Measurements from ENCODE around the gene MMP21. TPM values are rescaled to one million over a fixed set of nuclear protein-coding genes. Genes with fewer than 3 reads are reported as not detected.

MMP21 gene
- polyA plus RNA-seq, 4 donors, result 0.24 to 0.49 (median 0.36) TPM

DNA sequence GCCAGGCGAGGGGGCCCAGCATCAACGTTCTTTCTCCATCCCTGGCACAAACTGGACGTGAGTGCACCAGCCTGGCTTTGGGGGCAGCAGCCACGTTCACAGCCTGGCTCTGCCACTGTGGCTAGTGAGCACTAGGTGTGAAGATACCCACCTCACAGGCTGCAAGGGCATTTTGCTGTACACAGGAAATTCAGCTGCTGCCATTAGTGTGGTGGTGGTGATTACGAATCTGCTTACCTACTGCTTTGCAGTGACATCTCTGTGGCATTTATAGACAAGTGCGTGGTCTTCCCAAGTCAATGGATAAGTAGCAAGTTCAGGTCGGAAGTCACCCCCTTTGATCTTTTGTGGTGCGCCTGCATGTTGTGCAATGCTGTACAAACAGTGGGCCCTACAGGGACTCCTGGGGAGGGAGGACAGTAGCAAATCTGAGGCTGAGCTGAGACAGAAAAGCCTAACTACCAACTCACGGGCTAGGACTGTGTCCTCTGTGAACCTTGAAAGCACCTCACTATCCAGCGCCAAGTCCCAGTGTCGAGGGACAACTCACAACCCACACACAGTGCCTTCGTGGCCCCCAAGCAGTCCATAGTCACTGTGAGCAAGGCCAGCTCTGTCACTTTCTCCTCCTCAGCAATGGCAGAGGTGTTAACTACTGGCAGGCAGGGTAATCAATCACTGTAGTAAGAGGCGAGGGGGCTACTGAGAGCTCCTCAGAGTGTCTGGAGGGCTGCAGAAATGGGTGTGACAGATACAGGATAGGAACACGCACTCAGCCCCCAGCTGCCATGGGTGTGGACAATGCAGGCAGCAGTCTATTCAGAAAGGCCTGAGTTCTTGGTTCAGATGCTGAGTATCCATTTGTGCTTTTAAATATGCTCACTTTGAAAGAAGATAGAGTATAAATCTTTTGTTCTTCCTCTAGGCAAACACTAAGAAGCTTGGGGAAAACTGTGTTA lies 17.0 kb upstream of the MMP21 start:
- no peak for DNase-seq (ENCODE audit: low read depth in 4 of 4, low spot score in 3 of 4)

DNA sequence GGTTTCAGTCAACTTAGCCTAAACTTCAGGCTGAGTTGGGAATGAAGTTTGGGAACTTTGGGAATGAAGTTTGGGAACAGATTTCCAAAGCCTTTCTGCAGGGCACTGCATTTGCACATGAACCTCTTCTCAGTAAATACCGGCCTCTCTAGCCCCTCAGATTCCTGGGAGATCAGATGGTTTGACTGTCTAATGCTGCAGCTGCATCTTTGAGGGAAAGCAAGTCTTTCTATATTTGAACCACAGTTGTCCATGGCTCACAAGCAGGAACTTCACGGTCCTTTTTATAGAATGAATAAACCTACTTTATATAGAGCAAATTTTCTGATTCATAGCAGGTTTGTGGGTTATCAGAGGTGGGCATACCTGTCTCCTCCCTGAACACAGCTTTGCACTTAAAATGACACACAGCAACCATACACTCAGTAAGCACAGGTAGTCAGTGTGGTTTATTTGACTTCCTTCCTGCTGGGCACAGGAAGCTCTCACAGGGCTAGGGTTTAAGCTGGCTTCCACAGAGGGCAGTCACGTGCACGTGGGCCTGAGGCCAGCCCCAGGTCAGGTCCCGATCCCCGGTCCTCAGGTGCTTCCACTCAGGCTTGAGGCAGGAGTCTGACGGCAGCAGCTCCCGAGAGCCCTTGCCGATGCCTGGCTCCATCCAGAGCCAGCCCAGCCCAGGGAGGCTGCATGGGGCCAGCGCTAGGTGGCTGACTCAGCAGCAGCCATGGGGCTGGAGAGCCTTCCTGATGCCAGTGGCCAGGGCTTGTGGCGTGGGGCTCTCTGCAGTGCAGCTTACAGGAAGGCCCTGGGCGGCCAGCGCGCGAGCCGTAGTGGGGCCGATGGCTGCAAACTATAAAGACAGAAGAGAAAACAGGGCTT lies 12.8 kb upstream of the MMP21 start:
- no peak for DNase-seq (ENCODE audit: low read depth in 4 of 4, low spot score in 3 of 4)

GRCh38 chr10:125785791-125786190 lies 10.2 kb upstream of the MMP21 start:
- no peak for DNase-seq (ENCODE audit: low read depth in 4 of 4, low spot score in 3 of 4)

DNA sequence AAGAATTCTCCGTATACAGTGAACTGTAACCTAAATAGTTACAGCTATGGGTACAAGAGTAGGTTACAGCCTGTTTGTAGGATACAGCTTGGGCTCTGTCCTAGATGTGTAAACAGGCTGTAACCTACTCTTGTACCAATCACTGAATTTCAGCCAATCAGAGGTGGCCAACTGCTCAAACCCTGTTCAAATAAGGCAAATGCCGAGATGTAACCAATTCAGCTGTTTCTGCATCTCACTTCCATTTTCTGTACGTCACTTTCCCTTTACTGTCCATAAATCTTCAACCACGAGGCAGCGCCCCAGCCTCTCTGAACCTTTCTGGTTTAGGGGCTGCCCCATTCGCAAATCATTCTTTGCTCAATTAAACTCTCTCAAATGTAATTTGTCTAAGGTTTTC lies 8.3 kb upstream of the MMP21 start:
- DNase-seq (ENCODE audit: low read depth in 4 of 4, low spot score in 3 of 4), result no peak

GRCh38 chr10:125783408-125783807 lies 7.8 kb upstream of the MMP21 start:
- DNase-seq (ENCODE audit: low read depth in 4 of 4, low spot score in 3 of 4), result no peak

GRCh38 chr10:125782616-125783015 lies 7.0 kb upstream of the MMP21 start:
- DNase-seq (ENCODE audit: low read depth in 4 of 4, low spot score in 3 of 4), result no peak

DNA sequence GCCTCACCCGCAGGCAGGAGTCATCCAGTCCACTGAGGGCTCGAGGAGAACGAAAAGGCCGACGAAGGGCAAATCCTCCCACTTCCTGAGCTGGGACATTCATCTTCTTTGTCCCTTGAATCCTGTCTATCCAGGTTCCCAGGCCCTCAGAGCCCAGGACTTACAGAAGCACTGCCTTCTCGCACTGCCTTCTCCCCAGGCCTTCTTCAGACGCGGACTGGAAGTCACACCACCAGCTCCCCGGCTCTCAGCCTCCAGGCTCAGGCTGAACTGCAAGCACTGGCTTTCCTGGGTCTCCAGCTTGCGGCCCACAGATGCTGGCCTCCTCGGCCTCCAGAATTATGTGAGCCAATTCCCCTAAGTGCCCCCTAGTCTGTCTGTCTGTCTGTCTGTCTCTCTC lies 6.4 kb upstream of the MMP21 start:
- no peak for DNase-seq (ENCODE audit: low read depth in 4 of 4, low spot score in 3 of 4)

DNA sequence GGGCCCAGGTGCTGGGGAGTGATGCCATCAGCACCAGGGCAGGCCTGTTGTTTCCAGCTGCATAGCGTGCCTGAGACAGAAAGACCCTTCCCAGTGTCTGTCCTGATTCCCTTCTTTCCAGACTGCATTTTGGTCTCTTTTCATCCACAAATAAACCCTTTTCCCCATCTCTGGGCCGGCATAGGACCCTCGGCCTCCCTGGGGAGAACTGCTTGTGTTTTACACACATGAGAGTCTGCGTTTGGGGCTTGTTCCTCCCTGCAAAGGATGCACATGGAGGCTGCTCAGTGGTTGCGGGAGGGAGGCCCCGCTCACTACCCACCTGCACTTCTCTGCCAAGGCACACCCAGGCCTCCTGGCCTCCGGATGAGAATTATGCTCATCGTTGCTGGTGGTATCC lies 5.8 kb upstream of the MMP21 start:
- DNase-seq (ENCODE audit: low read depth in 4 of 4, low spot score in 3 of 4), result no peak

DNA sequence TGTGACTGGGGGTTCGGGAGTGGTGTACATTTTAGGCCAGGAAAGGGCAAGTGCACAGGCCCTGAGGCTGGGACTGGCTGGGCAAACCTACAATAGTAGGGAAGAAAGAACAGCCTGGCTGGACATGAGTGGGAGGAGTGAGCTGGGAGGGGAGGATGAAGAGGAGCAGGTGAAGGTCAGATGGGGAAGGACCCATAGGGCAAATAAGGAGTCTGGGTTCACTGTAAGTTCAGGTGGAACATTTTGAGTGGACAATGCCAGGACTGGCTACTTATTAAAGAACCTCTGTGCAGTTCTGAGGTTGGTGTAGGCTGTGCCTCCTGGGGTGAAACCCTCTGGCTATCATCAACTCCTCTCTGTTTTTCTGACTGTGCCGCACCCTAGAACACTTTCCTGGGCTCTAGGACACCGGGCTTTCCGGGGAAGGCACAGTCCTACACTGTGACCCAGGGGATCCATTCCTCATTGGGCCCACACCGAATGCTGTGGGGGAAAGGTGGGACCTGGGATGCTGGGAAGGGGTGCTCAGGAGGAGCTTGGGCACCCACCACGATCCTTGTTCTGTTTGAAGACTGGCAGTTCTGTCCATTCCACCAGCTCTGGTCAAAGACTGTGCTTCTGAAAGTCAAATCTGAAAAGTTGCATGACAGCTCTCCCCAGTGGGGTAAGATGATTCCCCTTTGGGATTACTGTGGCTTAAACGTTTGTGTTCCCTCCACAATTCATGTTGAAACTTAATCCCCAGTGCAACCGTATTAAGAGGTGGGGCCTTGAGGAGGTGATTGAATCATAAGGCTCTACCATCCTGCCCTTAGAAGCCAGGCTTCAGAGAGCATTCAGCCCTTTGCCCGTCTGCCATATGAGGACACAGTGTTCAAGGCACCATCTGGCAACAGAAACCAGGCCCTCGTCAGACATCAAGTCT lies 4.0 kb upstream of the MMP21 start:
- no peak for DNase-seq (ENCODE audit: low read depth in 4 of 4, low spot score in 3 of 4)

DNA sequence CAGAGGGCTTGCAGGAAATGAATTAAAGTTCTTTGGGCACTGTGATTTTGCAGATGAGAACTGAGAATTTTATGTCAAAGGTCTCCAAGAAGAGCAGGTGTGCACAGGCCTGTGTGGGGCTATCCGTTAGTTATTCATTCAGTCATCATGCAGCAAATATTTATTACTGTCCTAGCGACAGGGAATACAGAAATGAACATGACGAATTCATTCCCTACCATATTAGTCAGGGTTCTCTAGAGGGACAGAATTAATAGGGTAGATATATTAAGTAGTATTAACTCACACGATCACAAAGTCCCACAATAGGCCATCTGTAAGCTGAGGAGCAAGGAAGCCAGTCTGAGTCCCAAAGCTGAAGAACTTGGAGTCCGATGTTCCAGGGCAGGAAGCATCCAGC lies 2.9 kb upstream of the MMP21 start:
- DNase-seq (ENCODE audit: low read depth in 4 of 4, low spot score in 3 of 4), result no peak

DNA sequence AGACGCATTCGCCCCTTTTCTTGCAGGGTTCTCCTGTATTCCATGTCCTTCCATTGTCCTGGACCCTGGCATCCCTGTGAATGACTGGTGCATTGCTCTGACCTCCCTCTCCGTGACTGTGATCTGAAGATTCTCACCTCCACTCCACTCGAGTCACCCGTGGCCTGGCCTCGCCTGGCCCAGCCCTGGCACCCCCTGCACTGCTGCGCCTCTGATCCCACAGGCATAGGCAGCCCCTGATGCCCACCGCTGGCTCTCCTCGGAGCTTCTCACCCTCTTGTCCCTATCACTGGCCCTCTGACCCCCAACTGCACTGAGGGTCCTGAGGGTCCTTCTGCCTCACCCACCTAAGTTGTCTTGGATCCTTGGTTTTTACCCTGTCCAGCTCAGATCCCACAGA lies 2.2 kb upstream of the MMP21 start:
- DNase-seq (ENCODE audit: low read depth in 4 of 4, low spot score in 3 of 4), result no peak

DNA sequence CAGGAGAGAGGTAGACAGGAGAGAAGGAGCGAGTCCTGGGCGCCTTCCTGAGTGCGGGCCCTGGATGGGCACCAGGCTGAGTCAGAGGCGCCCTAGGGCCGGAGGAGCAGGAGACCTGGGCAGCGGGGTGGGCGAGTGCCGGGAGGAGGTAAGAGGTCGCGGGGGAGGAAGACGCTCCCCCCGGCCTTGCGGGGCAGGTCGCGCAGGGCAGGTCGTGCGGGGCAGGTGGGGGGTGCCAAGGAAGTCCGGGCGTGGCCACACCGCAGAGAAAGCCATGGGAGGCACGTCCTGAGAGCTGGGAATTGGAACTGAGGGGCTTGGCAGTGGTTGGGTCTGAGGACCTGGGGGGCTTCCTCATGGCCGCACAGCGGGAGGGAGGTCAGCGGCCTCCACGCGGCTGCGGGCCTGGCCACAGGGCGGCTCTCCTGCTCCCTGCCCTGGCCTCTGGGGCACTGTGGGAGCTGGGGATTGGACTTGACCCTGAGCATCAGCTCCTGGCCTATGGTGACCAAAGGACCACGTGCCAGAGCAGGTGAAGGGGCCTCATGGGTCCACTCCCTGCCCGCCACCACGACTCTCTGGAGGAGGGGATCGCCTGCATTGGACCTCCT lies 935 bp downstream of the MMP21 start:
- DNase-seq (ENCODE audit: low read depth in 4 of 4, low spot score in 3 of 4), result no peak

- DNase-seq (ENCODE audit: low read depth in 4 of 4, low spot score in 3 of 4), result no peak
Observed at GRCh38 chr10:125773687-125774543, 1.7 kb downstream of the MMP21 start.

DNA sequence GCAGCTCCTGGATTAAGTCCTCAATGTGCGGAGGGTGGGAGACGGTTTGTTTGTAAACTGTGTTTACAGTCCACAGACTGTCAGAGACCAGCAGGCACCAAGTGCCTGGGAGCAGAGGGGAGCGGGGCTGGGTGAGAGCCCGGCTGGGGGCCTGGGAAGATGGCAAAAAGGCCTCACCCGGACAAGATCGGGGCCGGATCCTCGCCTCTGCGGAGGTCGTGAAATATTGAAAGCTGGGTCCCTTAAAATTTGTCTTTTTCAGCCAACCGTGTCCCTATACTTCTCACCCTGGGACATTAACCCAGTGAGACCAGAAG lies 2.8 kb downstream of the MMP21 start:
- no peak for DNase-seq (ENCODE audit: low read depth in 4 of 4, low spot score in 3 of 4)

DNA sequence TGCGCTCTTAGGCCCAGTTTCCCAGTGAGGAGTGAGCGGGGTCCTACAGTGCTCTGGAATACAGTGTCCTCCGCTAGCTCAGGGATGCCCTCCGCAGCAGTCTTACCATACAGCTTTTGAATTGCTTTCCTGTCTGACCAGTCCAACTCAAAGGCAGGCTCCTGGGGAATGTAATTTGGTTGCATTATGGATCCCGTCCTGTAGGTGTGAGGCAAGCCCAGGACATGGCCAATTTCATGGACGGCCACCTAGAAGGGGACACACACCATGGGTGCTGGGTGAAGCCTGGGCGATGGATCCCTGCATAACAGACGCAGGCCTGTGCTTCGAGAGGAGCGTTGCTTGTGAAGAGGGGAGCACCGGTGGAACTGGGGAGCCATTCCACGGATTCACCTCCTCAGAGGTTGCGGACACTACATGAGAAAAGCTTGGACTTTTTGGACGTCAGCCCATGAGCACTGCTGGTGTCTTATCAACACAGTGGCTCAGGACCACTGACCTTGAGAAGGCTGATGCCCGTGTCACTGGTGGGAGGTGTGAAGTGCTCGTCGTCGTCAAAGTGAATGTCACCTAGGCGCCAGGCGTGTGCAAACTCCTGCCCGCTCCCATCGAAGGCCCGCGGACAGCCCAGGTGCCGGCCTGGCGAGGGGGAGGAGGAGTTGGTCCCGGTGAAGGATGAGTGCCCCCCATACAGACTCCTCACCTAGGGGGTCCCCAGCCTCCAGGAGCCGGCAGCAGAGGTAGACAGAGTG lies 3.3 kb downstream of the MMP21 start:
- no peak for DNase-seq (ENCODE audit: low read depth in 4 of 4, low spot score in 3 of 4)

- no peak for DNase-seq (ENCODE audit: low read depth in 4 of 4, low spot score in 3 of 4)
Observed at GRCh38 chr10:125770844-125771243, 4.8 kb downstream of the MMP21 start.

DNA sequence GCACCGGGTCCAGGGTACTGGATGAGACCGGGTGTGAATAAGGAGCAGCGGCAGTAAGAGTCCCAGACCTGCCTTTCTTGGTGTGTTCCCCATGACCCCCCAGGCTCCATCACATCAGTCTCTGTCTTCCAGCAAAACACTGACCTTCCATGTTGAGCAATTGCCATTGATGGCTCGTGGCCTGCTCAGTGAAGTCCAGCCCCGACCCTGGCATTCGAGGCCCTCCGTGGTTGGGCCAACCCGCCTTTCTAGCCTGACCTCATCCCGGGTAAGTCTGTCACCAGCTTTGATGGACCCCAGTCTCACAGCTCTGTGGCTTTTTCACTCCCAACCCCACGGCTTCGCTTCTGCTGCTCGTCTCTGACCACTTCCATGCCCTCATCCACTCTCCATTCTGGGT lies 6.4 kb downstream of the MMP21 start:
- DNase-seq (ENCODE audit: low read depth in 4 of 4, low spot score in 3 of 4), result no peak

DNA sequence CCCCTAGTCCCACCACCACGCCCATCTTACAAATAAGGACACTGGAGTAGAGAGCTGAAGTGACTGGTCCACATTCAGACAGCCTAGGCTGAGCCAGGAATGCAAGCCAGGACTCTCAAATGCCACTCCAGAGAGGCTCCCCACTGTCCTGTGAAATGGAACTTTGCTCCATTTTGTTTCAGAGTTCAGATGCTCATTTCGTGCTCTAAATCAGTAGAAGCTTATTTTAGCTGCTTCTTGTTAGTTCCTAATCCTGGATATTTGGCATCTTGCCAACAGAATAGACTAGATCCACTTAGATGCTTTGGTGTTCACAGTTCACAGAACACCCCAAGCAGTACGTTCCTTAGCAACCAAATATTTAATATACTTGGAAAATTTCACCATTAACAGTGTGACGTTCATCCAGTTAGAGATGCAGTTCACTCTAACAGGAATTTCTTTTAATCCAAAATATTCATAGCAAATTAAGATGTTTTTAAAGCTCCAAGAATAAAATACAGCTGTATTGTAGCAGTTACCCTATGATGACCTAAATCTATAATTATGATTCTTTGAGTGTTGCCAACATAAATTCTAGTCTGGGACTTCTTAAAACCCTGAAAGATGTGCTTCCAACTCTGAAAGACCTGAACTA lies 7.3 kb downstream of the MMP21 start:
- DNase-seq (ENCODE audit: low read depth in 4 of 4, low spot score in 3 of 4), result peak in 2 of 4 donors; percentile 36 to 47
